ENCODE results near the gene ACHE.
"Not testable (repeated sequence)": the region's sequence is repeated elsewhere in the genome, so short reads cannot be mapped to it uniquely, and the experiment has no call there.

ACHE gene

DNA sequence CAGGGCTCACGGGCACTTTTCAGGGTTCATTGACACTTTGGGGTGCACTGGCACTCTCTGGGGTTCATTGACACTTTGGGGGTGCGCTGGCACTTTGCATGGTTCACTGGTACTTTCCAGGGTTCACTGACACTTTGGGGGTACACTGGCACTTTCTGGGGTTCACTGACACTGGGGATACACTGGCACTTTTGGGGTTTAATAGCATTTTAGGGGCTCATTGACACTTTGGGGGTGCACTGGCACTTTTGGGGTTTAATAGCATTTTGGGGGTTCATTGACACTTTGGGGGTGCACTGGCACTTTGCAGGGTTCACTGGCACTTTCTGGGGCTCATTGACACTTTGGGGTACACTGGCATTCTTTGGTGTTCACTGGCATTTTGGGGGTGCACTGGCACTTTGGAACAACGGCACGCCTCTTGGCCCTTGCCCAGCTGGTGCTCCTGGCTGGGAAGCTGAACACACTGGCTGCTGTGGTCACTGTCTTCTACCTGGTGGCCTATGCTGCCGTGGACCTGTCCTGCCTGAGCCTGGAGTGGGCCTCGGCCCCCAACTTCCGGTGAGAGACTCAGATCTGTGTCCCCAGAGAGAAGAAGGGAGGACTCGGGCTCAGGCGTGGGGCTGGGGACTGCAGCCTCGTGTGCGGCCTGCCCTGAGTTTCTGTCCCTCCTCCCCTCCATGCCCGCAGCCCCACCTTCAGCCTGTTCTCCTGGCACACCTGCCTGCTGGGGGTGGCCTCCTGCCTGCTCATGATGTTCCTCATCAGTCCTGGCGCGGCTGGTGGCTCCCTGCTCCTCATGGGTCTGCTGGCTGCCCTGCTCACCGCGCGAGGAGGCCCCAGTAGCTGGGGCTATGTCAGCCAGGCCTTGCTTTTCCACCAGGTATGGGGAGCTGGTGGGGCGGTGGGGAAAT, 34.7 kb downstream of the ACHE start:
- no peak for DNase-seq

DNA sequence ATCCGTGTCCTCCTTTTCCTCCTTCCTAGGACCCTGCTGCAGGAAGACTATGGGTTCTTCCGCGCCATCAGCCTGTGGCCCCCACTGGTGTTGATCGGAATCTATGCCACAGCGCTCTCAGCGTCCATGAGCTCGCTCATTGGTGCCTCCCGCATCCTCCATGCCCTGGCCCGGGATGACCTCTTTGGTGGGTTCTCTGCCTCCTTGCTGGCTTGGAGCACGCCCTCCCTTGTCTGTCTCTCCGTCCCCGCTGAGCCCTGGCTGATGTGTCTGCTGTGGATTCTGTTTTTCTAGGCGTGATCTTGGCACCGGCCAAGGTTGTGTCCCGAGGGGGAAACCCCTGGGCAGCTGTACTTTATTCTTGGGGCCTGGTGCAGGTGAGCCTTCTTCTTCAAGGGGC, 35.8 kb downstream of the ACHE start:
- DNase-seq: no peak

DNA sequence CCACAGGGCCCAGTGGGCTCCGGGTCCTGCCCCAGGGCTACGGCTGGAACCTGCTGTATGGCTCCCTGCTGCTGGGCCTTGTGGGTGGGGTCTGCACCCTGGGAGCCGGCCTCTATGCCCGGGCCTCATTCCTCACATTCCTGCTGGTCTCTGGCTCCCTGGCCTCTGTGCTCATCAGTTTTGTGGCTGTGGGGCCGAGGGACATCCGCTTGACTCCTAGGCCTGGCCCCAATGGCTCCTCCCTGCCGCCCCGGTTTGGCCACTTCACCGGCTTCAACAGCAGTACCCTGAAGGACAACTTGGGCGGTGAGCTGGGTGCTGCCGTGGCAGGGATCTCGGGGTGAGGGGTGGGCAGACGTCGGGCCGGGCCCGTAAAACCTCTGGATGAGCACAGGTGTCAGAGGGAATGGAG, 38.8 kb downstream of the ACHE start:
- DNase-seq: no peak

DNA sequence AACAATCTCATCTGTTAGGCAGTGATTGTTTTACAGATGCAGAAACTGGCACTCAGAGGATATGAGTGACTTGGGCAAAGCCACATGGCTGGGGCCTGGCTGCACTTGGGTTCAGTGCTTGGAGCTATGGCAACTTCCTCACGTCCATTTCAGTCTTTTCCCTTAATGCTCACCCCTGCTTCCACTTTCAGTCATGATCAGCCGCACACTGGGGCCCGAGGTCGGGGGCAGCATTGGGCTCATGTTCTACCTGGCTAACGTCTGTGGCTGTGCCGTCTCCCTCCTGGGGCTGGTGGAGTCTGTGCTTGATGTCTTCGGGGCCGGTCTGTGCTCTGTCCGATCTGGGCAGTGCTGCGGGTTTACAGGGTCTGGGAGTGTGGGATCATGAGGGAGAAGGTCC, 40.2 kb downstream of the ACHE start:
- DNase-seq: no peak

DNA sequence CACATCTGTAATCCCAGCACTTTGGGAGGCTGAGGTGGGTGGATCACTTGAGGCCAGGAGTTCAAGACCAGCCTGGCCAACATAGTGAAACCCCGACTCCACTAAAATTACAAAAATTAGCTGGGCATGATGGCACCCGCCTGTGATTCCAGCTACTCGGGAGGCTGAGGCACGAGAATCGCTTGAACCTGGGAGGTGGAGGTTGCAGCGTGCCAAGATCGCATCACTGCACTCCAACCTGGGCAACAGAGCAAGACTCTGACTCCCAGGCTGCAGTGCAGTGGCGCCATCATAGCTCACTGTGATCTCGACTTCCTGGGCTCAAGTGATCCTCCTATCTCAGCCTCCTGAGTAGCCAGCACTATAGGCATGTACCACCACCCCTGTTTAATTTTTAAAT, 40.8 kb downstream of the ACHE start:
- not testable (repeated sequence) for DNase-seq

DNA sequence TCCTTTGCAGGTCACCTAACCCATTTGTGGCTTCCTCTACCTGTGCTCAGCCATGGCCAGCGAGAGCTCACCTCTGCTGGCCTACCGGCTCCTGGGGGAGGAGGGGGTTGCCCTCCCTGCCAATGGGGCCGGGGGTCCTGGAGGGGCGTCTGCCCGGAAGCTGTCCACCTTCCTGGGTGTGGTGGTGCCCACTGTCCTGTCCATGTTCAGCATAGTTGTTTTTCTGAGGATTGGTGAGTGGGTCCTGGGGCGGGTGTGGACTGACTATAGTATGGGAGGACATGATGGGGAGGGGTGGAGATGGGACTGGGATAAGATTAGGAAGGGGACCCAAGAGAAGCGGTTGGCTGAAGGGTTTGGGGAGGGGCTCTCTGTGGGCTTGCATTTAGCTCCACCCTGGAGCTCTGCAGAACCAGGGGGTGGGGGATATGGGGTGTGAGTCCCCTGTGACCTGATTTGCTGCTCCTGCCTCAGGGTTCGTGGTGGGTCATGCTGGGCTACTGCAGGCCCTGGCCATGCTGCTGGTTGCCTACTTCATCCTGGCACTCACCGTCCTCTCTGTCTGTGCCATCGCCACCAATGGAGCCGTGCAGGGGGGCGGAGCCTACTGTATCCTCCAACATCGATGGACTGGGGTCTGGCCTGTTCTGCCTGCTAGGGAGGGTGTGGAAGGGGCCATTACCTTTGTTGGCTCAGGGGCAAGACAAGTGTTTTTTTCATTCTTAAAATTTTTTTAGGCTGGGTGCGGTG, 41.4 kb downstream of the ACHE start:
- DNase-seq: no peak

DNA sequence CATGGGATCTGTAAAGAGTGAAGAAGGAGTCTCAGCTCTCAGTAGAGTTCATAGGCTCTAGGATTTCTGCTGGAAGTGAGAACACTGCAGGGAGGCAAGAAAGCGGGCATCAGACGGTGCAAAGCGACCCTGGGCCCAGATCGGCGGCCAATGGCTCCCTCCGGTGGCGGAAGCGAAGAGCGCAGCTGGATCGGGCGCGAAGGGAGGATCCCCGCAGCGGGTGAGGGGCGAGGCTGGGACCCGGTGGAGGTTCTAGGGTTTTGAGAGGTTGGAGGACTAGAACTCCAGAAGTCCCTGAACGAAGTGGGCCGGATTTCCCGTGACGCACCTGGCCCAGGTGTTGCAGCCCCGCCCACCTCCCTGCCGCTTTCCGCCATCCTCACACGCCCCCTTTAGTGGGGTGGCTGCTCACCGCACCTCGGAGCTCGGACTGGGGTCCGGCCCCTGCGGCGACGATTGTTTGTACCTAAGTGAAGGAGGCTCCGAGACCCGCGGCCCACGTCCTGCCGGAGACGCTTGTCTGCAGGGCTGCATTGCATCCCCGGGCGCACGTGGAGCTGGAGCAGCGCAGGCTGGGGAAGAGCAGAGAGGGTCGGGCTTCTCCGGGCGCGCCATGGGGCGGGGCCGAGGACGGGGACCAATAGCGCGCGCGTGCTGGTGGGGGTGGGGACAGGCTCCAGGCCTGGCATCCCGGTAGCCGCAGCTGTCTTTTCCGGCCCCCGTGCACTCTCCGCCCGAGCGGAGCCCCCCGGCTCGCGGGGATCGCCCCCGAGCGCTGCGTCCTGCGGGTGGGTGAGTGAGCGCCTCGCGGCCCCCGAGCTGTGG, 43.4 kb downstream of the ACHE start, which contains the start of gene SLC12A9:
TSS of gene SLC12A9 (plus strand) at position 666 of the 825 bp plus-strand sequence. CDS start 1,485 bp downstream, outside the sequence.
- DNase-seq: peak; percentile 88

DNA sequence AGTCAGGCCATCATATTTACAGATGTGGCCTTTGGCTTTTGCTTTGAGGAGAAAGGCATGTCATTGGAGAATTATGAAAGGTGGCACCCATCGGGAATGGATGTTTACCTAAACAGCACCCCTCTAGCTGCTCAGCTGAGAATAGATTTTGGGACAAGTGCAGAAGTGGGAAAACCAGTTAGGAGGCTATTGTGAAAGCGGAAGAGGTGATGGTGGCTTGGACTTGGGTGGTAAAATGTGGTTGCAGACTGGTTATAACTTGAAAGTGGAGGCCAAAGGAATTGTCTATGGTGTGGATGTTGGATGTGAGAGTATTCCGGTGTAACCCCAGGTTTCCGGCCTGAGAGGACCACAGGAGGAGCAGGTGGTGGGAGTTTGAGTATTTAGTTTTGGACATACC, 48.3 kb downstream of the ACHE start:
- no peak for DNase-seq

DNA sequence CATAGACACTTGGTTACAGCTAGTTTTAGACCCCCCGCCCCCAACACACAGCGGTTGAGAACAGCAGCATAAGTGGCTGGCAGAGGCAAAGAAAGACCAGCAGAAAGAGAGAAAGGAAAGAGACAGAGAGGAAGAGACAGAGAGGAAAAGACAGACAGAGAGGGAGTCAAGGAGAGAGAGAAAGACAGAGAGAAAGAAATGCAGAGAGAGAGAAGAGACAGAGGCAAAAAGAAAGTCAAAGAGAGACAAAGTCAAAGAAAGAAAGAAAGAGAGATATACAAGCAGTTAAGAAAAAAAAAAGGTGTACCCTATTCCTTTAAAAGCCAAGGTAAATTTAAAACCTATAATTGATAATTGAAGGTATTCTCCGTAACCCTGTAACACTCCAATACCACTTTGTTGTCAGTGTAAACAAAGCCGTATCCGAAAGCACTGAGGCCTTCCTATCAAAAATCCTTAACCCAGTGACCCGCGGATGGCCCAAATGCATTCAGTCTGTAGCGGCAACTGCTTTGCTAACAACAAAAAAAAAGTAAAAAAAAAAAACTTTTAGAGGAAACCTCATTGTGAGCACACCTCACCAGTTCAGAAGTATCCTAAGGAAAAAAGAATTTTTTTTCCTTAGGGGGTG, 55.1 kb downstream of the ACHE start:
- DNase-seq: no peak

All from stimulated activated CD4-positive, alpha-beta T cell treated with anti-CD3 and anti-CD28 coated beads, Interleukin-4, amount 100 ng/mL, for 24 hours (primary cell).